ENCODE results near the gene HSPH1.
"Not testable (repeated sequence)": the region's sequence is repeated elsewhere in the genome, so short reads cannot be mapped to it uniquely, and the experiment has no call there.

Gene HSPH1

GRCh38 chr13:31100721-31101120 lies 61.0 kb downstream of the HSPH1 start:
- DNase-seq (ENCODE audit: low read depth in 2 of 2, low spot score in 1 of 2): no peak

GRCh38 chr13:31097911-31098434 lies 63.7 kb downstream of the HSPH1 start:
- not testable (repeated sequence) for DNase-seq (ENCODE audit: low read depth in 2 of 2, low spot score in 1 of 2)

- DNase-seq (ENCODE audit: low read depth in 2 of 2, low spot score in 1 of 2): no peak
Measured at GRCh38 chr13:31096654-31097302, 64.9 kb downstream of the HSPH1 start.

GRCh38 chr13:31094331-31095015 lies 67.2 kb downstream of the HSPH1 start:
- no peak for DNase-seq (ENCODE audit: low read depth in 2 of 2, low spot score in 1 of 2)

GRCh38 chr13:31093145-31093885 lies 68.4 kb downstream of the HSPH1 start:
- DNase-seq (ENCODE audit: low read depth in 2 of 2, low spot score in 1 of 2): no peak

GRCh38 chr13:31092646-31093045 lies 69.1 kb downstream of the HSPH1 start:
- no peak for DNase-seq (ENCODE audit: low read depth in 2 of 2, low spot score in 1 of 2)

- no peak for DNase-seq (ENCODE audit: low read depth in 2 of 2, low spot score in 1 of 2)
Measured at GRCh38 chr13:31090961-31091624, 70.6 kb downstream of the HSPH1 start.

GRCh38 chr13:31090096-31090495 lies 71.6 kb downstream of the HSPH1 start:
- DNase-seq (ENCODE audit: low read depth in 2 of 2, low spot score in 1 of 2): no peak

- DNase-seq (ENCODE audit: low read depth in 2 of 2, low spot score in 1 of 2): no peak
Measured at GRCh38 chr13:31089649-31090048, 72.1 kb downstream of the HSPH1 start.

GRCh38 chr13:31088826-31089420 lies 72.8 kb downstream of the HSPH1 start:
- no peak for DNase-seq (ENCODE audit: low read depth in 2 of 2, low spot score in 1 of 2)
